Measurements from ENCODE around the gene KRT76.

- TF ChIP-seq EP300 (IDR thresholded peaks at IDR 0.05; ENCODE audit: borderline replicate concordance): no peak
- no peak for TF ChIP-seq RAD21 (IDR thresholded peaks at IDR 0.05; ENCODE audit: low read depth)
- no peak for TF ChIP-seq CEBPB (IDR thresholded peaks at IDR 0.05)
- no peak for TF ChIP-seq REST (IDR thresholded peaks at IDR 0.05; ENCODE audit: low read depth)
- no peak for TF ChIP-seq CREB1 (IDR thresholded peaks at IDR 0.05; ENCODE audit: low read depth)
- TF ChIP-seq YY1 (IDR thresholded peaks at IDR 0.05; ENCODE audit: low read depth): no peak
- no peak for TF ChIP-seq MAX (IDR thresholded peaks at IDR 0.05)
Measured at GRCh38 chr12:52810554-52810953, 33.4 kb upstream of the KRT76 start.
